GM12892 (cell line): ENCODE measurements around the gene DIAPH1.
A peak's percentile ranks its signal among the peaks of the same experiment; 100 is the strongest.

Source experiments
- DNase-seq: peaks from one replicate; pipeline ENCODE4 v3.0.0; 2011; ENCODE audit not compliant: insufficient read length
- FAIRE-seq: peaks from 2 replicates; lab custom pipeline; 2011; peaks lifted over from hg19 to GRCh38; lab: Jason Lieb, UNC
- POLR2A ChIP-seq: IDR thresholded peaks from 2 replicates; pipeline ENCODE4 v1.6.1; 2011; ENCODE audit warnings: low read depth, low read length, control low read depth
- POLR2AphosphoS5 ChIP-seq: IDR thresholded peaks from 2 replicates; pipeline ENCODE4 v1.6.1; 2011; ENCODE audit warnings: low read depth, low read length, control low read depth
- TAF1 ChIP-seq: IDR thresholded peaks from 2 replicates; pipeline ENCODE4 v1.6.1; 2011; ENCODE audit warnings: low read depth, mild to moderate bottlenecking, control low read depth, low read length, borderline replicate concordance

DIAPH1 gene

GRCh38 chr5:141513627-141514329 is 105.0 kb downstream of the DIAPH1 start:
- DNase-seq, result peak; percentile 49
- FAIRE-seq, result peak; percentile 90

GRCh38 chr5:141512911-141513626 is 105.7 kb downstream of the DIAPH1 start:
- FAIRE-seq (peak; percentile 98), DNase-seq (no peak)
- no peak for TF ChIP-seq TAF1
- 0 out of 2 replicates have a peak, but pooled peaks have one; percentile 19 for TF ChIP-seq POLR2AphosphoS5
- TF ChIP-seq POLR2A, result 0 out of 2 replicates have a peak, but pooled peaks have one; percentile 5

More at GRCh38 chr5:141513627-141514329, 105.0 kb downstream of the DIAPH1 start:
- 0 out of 2 replicates have a peak, but pooled peaks have one; percentile 16 for TF ChIP-seq TAF1
- peak; percentile 31; the same call in 1 of the 2 replicates for TF ChIP-seq POLR2A
- TF ChIP-seq POLR2AphosphoS5, result no peak

- no peak for TF ChIP-seq POLR2A
- TF ChIP-seq POLR2AphosphoS5, result no peak
- TF ChIP-seq TAF1, result no peak
- DNase-seq (peak; percentile 73), FAIRE-seq (no peak)
Observed at GRCh38 chr5:141512390-141512910, 106.3 kb downstream of the DIAPH1 start.

GRCh38 chr5:141511771-141512325 is 107.0 kb downstream of the DIAPH1 start:
- FAIRE-seq (no peak), DNase-seq (no peak)
- TF ChIP-seq POLR2AphosphoS5 (no peak), POLR2A (no peak), TAF1 (no peak)

GRCh38 chr5:141510850-141511601 is 107.8 kb downstream of the DIAPH1 start:
- FAIRE-seq (peak; percentile 97), DNase-seq (peak; percentile 60)
- peak; percentile 87 for TF ChIP-seq POLR2A
- 0 out of 2 replicates have a peak, but pooled peaks have one; percentile 56 for TF ChIP-seq TAF1
- peak; percentile 73; the same call in 1 of the 2 replicates for TF ChIP-seq POLR2AphosphoS5

- no peak for TF ChIP-seq TAF1
- TF ChIP-seq POLR2AphosphoS5, result 0 out of 2 replicates have a peak, but pooled peaks have one; percentile 23
- TF ChIP-seq POLR2A, result no peak; the same call in 1 of the 2 replicates
- DNase-seq (no peak), FAIRE-seq (no peak)
Observed at GRCh38 chr5:141510160-141510559, 108.6 kb downstream of the DIAPH1 start.

GRCh38 chr5:141508798-141509611 is 109.8 kb downstream of the DIAPH1 start:
- TF ChIP-seq TAF1 (no peak), POLR2AphosphoS5 (no peak; the same call in 1 of the 2 replicates), POLR2A (no peak)
- no peak for DNase-seq
- peak; percentile 98 for FAIRE-seq

GRCh38 chr5:141508440-141508797 is 110.4 kb downstream of the DIAPH1 start:
- DNase-seq (no peak), FAIRE-seq (no peak)
- TF ChIP-seq POLR2AphosphoS5 (0 out of 2 replicates have a peak, but pooled peaks have one; percentile 21), TAF1 (no peak)

GRCh38 chr5:141507387-141508091 is 111.3 kb downstream of the DIAPH1 start:
- peak; percentile 48; the same call in 1 of the 2 replicates for TF ChIP-seq POLR2A
- no peak for TF ChIP-seq POLR2AphosphoS5
- peak; percentile 87 for FAIRE-seq
- DNase-seq, result peak; percentile 52
